ENCODE results near the gene ZC3H12D.

ZC3H12D gene

DNA sequence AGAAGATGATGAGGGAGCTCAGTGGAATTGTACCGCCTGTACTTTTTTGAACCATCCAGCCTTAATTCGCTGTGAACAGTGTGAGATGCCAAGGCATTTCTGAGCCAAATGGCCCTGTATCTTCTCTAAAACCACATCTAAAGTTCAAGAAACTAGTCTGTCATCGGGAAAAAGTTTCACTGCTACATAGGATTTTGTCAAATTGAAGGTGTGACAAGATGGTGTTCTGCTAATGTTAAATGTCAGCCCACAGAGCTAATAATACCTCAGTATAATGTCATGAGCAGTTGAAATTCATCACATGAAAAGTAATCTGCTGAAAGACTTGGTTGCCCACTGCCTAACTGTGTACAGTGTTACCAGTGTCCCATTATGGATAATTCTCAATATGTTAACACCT, 75.2 kb downstream of the ZC3H12D start:
- TF ChIP-seq POLR2A (IDR thresholded peaks at IDR 0.05; ENCODE audit: low read depth, low read length), result no peak
- DNase-seq (ENCODE audit: insufficient read length, low spot score) (no peak), FAIRE-seq (no peak)

DNA sequence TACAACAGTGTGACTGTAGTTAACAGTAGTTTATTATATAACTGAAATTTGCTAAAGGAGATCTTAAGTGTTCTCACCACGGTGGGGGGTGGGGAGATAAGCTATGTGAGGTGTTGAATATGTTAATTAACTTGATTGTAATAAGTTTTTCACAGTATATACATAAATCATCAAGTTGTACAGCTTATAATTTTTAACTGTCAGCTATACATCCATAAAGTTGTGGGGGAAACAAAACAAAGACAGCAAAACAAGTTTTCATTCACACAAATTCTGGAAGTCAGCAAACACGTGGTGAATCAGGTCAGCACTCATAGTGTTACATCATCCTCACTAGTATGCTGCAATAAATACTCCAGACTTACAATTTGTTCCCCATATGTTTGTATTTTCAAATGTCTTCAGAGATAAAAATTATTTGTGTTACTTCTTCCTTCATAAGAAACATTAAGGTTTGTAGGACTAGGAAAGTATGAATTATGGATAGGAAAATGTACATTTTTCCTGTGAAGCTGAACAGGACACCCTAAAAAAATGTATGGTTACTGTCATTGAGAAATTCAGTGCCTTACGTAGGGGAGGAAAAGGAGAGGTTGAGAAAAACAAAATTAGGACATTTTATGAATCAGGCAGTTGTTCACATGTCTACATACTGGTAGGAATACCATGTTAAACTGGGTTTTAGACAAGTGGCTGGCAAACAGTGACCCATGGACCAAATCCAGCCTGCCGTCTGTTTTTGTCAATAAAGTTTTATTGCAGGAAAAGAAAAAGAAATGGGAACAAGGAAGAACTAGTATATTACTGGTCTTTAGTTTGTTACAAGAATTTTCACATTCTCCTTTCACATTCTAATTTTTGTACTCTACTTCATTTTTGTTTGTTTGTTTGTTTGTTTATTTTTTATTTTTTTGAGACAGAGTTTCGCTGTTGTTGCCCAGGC, 78.7 kb downstream of the ZC3H12D start:
- DNase-seq (ENCODE audit: insufficient read length, low spot score) (no peak), FAIRE-seq (no peak)
- TF ChIP-seq POLR2A (IDR thresholded peaks at IDR 0.05; ENCODE audit: low read depth, low read length), result no peak

DNA sequence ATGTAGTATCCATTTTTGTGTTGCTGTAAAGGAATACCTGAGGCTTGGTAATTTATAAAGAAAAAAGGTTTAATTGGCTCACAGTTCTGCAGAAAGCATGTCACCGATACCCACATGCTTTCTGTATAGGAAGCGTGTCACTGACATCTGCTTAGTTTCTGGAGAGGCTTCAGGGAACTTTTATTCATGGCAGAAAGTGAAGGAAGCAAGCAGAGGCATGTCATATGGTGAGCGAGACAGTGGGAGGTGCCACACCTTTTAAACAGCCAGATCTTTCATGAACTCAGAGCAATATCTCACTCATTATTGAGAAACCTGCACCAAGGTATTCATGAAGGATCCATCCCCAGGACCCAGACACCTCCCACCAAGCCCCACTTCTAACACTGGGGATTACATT, 81.3 kb downstream of the ZC3H12D start:
- FAIRE-seq, result no peak
- no peak for TF ChIP-seq POLR2A (IDR thresholded peaks at IDR 0.05; ENCODE audit: low read depth, low read length)
- DNase-seq (ENCODE audit: insufficient read length, low spot score), result no peak

DNA sequence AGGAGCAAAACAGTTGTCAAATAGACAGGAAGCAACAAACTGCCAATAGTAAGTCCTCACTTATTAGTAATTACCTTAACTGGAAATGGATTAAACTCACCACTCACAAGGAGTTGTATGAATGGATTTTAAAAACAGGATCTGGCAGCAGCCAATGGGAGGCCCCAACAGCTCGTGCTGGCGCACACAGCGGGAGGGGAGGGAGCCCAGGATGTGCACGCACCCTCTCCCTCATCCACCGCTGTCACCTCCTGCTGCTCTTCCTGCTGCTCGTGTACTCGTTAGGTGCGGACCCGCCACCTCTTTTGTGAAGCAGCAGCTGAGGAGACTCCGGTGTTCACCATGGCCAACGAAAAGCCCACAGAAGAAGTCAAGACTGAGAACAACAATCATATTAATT, 84.8 kb downstream of the ZC3H12D start, which contains the start of gene SUMO4:
SUMO4 (plus strand) TSS at position 213 of the 400 bp plus-strand sequence; CDS start at position 343, 130 bp downstream.
- DNase-seq (ENCODE audit: insufficient read length, low spot score) (no peak), FAIRE-seq (no peak)
- no peak for TF ChIP-seq POLR2A (IDR thresholded peaks at IDR 0.05; ENCODE audit: low read depth, low read length)

DNA sequence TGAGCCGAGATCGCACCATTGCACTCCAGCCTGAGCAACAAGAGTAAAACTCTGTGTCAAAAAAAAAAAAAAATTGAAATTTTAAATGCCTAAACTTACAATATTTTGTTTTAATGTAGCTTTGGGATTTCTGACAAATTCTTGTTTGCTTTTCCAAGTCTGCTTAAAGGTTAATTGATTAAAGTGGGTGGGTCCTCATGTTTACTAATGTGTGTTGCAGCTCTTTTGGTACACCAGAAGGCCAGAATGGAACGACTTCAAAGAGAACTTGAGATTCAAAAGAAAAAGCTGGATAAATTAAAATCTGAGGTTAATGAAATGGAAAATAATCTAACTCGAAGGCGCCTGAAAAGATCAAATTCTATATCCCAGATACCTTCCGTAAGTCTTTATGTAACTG, 87.4 kb downstream of the ZC3H12D start:
- FAIRE-seq (no peak), DNase-seq (ENCODE audit: insufficient read length, low spot score) (no peak)
- no peak for TF ChIP-seq POLR2A (IDR thresholded peaks at IDR 0.05; ENCODE audit: low read depth, low read length)

Data from H54 (cell line).